ENCODE data around the gene STUM. TPM values are rescaled to one million over a fixed set of nuclear protein-coding genes. Genes with fewer than 3 reads are reported as not detected.

The STUM gene
- total and polyA plus RNA-seq, 2 donors: 0.80 to 1.0 TPM

GRCh38 chr1:226519716-226520598 is 28.6 kb upstream of the STUM start:
- 89% methylated on average over 13 of the region's 13 CpGs for WGBS
- H3K4me1 ChIP-seq (ENCODE audit: control insufficient read depth in 2 of 2, insufficient read depth in 2 of 2, low read length in 2 of 2): no peaks in the 10 kb centered on the region
- H3K4me3 ChIP-seq (ENCODE audit: low read length in 2 of 2): no peak overlapping the region
- H3K27me3 ChIP-seq (ENCODE audit: control insufficient read depth in 2 of 2, insufficient read depth in 1 of 2, low read length in 1 of 2): peaks cover 2 to 25% of the 10 kb centered on the region in 2 donors
- no peak for DNase-seq (ENCODE audit: low read depth in 6 of 9, low spot score in 9 of 9)
- H3K36me3 ChIP-seq (ENCODE audit: control insufficient read depth in 2 of 2, insufficient read depth in 2 of 2, low read length in 1 of 2): no peaks in the 10 kb centered on the region
- no peaks in the 10 kb centered on the region for H3K9me3 ChIP-seq (ENCODE audit: control insufficient read depth in 2 of 2, insufficient read depth in 1 of 2, low read length in 1 of 2)
- no peak overlapping the region for H3K27ac ChIP-seq (ENCODE audit: low read depth in 1 of 2, low read length in 1 of 2)

GRCh38 chr1:226520640-226521355 is 27.8 kb upstream of the STUM start:
- 96% methylated on average over 9 of the region's 9 CpGs for WGBS

GRCh38 chr1:226523646-226524406 is 24.7 kb upstream of the STUM start:
- no peak for DNase-seq (ENCODE audit: low read depth in 6 of 9, low spot score in 9 of 9)
- 95% methylated on average over 8 of the region's 8 CpGs for WGBS
- H3K4me3 ChIP-seq (ENCODE audit: low read length in 2 of 2): no peak overlapping the region
- no peaks in the 10 kb centered on the region for H3K4me1 ChIP-seq (ENCODE audit: control insufficient read depth in 2 of 2, insufficient read depth in 2 of 2, low read length in 2 of 2)
- no peaks in the 10 kb centered on the region for H3K9me3 ChIP-seq (ENCODE audit: control insufficient read depth in 2 of 2, insufficient read depth in 1 of 2, low read length in 1 of 2)
- peaks cover 2 to 14% of the 10 kb centered on the region in 2 donors for H3K27me3 ChIP-seq (ENCODE audit: control insufficient read depth in 2 of 2, insufficient read depth in 1 of 2, low read length in 1 of 2)
- no peak overlapping the region for H3K27ac ChIP-seq (ENCODE audit: low read depth in 1 of 2, low read length in 1 of 2)
- no peaks in the 10 kb centered on the region for H3K36me3 ChIP-seq (ENCODE audit: control insufficient read depth in 2 of 2, insufficient read depth in 2 of 2, low read length in 1 of 2)

More at GRCh38 chr1:226520640-226521355, 27.8 kb upstream of the STUM start:
- Histone ChIP-seq H3K36me3 (ENCODE audit: control insufficient read depth in 2 of 2, insufficient read depth in 2 of 2, low read length in 1 of 2) (no peaks in the 10 kb centered on the region), H3K9me3 (ENCODE audit: control insufficient read depth in 2 of 2, insufficient read depth in 1 of 2, low read length in 1 of 2) (no peaks in the 10 kb centered on the region), H3K4me1 (ENCODE audit: control insufficient read depth in 2 of 2, insufficient read depth in 2 of 2, low read length in 2 of 2) (no peaks in the 10 kb centered on the region), H3K27me3 (ENCODE audit: control insufficient read depth in 2 of 2, insufficient read depth in 1 of 2, low read length in 1 of 2) (peaks cover 2 to 25% of the 10 kb centered on the region in 2 donors), H3K4me3 (ENCODE audit: low read length in 2 of 2) (no peak overlapping the region), H3K27ac (ENCODE audit: low read depth in 1 of 2, low read length in 1 of 2) (no peak overlapping the region)
- no peak for DNase-seq (ENCODE audit: low read depth in 6 of 9, low spot score in 9 of 9)

GRCh38 chr1:226524547-226524946 is 24.0 kb upstream of the STUM start:
- H3K4me3 ChIP-seq (ENCODE audit: low read length in 2 of 2): no peak overlapping the region
- H3K9me3 ChIP-seq (ENCODE audit: control insufficient read depth in 2 of 2, insufficient read depth in 1 of 2, low read length in 1 of 2): no peaks in the 10 kb centered on the region
- DNase-seq (ENCODE audit: low read depth in 6 of 9, low spot score in 9 of 9): no peak
- peaks cover 0 to 10% of the 10 kb centered on the region in 2 donors for H3K27me3 ChIP-seq (ENCODE audit: control insufficient read depth in 2 of 2, insufficient read depth in 1 of 2, low read length in 1 of 2)
- no peaks in the 10 kb centered on the region for H3K4me1 ChIP-seq (ENCODE audit: control insufficient read depth in 2 of 2, insufficient read depth in 2 of 2, low read length in 2 of 2)
- no peaks in the 10 kb centered on the region for H3K36me3 ChIP-seq (ENCODE audit: control insufficient read depth in 2 of 2, insufficient read depth in 2 of 2, low read length in 1 of 2)
- no peak overlapping the region for H3K27ac ChIP-seq (ENCODE audit: low read depth in 1 of 2, low read length in 1 of 2)

GRCh38 chr1:226525750-226526149 is 22.8 kb upstream of the STUM start:
- WGBS: 98% methylated on average over 3 of the region's 3 CpGs
- H3K4me1 ChIP-seq (ENCODE audit: control insufficient read depth in 2 of 2, insufficient read depth in 2 of 2, low read length in 2 of 2): no peaks in the 10 kb centered on the region
- no peak overlapping the region for H3K27ac ChIP-seq (ENCODE audit: low read depth in 1 of 2, low read length in 1 of 2)
- H3K36me3 ChIP-seq (ENCODE audit: control insufficient read depth in 2 of 2, insufficient read depth in 2 of 2, low read length in 1 of 2): no peaks in the 10 kb centered on the region
- H3K4me3 ChIP-seq (ENCODE audit: low read length in 2 of 2): no peak overlapping the region
- no peaks in the 10 kb centered on the region for H3K9me3 ChIP-seq (ENCODE audit: control insufficient read depth in 2 of 2, insufficient read depth in 1 of 2, low read length in 1 of 2)
- no peak for DNase-seq (ENCODE audit: low read depth in 6 of 9, low spot score in 9 of 9)
- H3K27me3 ChIP-seq (ENCODE audit: control insufficient read depth in 2 of 2, insufficient read depth in 1 of 2, low read length in 1 of 2): peaks cover 2 to 15% of the 10 kb centered on the region in 2 donors

- Histone ChIP-seq H3K36me3 (ENCODE audit: control insufficient read depth in 2 of 2, insufficient read depth in 2 of 2, low read length in 1 of 2) (no peaks in the 10 kb centered on the region), H3K9me3 (ENCODE audit: control insufficient read depth in 2 of 2, insufficient read depth in 1 of 2, low read length in 1 of 2) (no peaks in the 10 kb centered on the region), H3K27me3 (ENCODE audit: control insufficient read depth in 2 of 2, insufficient read depth in 1 of 2, low read length in 1 of 2) (peaks cover 2 to 20% of the 10 kb centered on the region in 2 donors), H3K27ac (ENCODE audit: low read depth in 1 of 2, low read length in 1 of 2) (no peak overlapping the region), H3K4me1 (ENCODE audit: control insufficient read depth in 2 of 2, insufficient read depth in 2 of 2, low read length in 2 of 2) (no peaks in the 10 kb centered on the region), H3K4me3 (ENCODE audit: low read length in 2 of 2) (no peak overlapping the region)
- no peak for DNase-seq (ENCODE audit: low read depth in 6 of 9, low spot score in 9 of 9)
- 93% methylated on average over 21 of the region's 21 CpGs for WGBS
Measured at GRCh38 chr1:226526801-226527595, 21.6 kb upstream of the STUM start.

GRCh38 chr1:226529891-226530290 is 18.7 kb upstream of the STUM start:
- Histone ChIP-seq H3K4me3 (ENCODE audit: low read length in 2 of 2) (no peak overlapping the region), H3K9me3 (ENCODE audit: control insufficient read depth in 2 of 2, insufficient read depth in 1 of 2, low read length in 1 of 2) (no peaks in the 10 kb centered on the region), H3K27ac (ENCODE audit: low read depth in 1 of 2, low read length in 1 of 2) (no peak overlapping the region), H3K36me3 (ENCODE audit: control insufficient read depth in 2 of 2, insufficient read depth in 2 of 2, low read length in 1 of 2) (no peaks in the 10 kb centered on the region), H3K27me3 (ENCODE audit: control insufficient read depth in 2 of 2, insufficient read depth in 1 of 2, low read length in 1 of 2) (peaks cover 2 to 13% of the 10 kb centered on the region in 2 donors), H3K4me1 (ENCODE audit: control insufficient read depth in 2 of 2, insufficient read depth in 2 of 2, low read length in 2 of 2) (no peaks in the 10 kb centered on the region)
- no peak for DNase-seq (ENCODE audit: low read depth in 6 of 9, low spot score in 9 of 9)
- WGBS: 93% methylated on average over 7 of the region's 7 CpGs

GRCh38 chr1:226530591-226530990 is 18.0 kb upstream of the STUM start:
- no peaks in the 10 kb centered on the region for H3K36me3 ChIP-seq (ENCODE audit: control insufficient read depth in 2 of 2, insufficient read depth in 2 of 2, low read length in 1 of 2)
- H3K27ac ChIP-seq (ENCODE audit: low read depth in 1 of 2, low read length in 1 of 2): no peak overlapping the region
- DNase-seq (ENCODE audit: low read depth in 6 of 9, low spot score in 9 of 9): no peak
- H3K4me1 ChIP-seq (ENCODE audit: control insufficient read depth in 2 of 2, insufficient read depth in 2 of 2, low read length in 2 of 2): no peaks in the 10 kb centered on the region
- H3K4me3 ChIP-seq (ENCODE audit: low read length in 2 of 2): no peak overlapping the region
- peaks cover 2 to 13% of the 10 kb centered on the region in 2 donors for H3K27me3 ChIP-seq (ENCODE audit: control insufficient read depth in 2 of 2, insufficient read depth in 1 of 2, low read length in 1 of 2)
- WGBS: 93% methylated on average over 6 of the region's 6 CpGs
- H3K9me3 ChIP-seq (ENCODE audit: control insufficient read depth in 2 of 2, insufficient read depth in 1 of 2, low read length in 1 of 2): no peaks in the 10 kb centered on the region
